Measurements from ENCODE around the gene SHISA8.
"Not testable (repeated sequence)": the region's sequence is repeated elsewhere in the genome, so short reads cannot be mapped to it uniquely, and the experiment has no call there.

SHISA8 gene

GRCh38 chr22:41873391-41873790 lies 41.5 kb downstream of the SHISA8 start:
- Histone ChIP-seq H3K27me3 (ENCODE audit: control insufficient read depth, insufficient read depth, low read length) (no peaks in the 10 kb centered on the region), H3K9ac (ENCODE audit: low read length) (no peak overlapping the region), H3K4me1 (ENCODE audit: control insufficient read depth, insufficient read depth, low read length) (no peaks in the 10 kb centered on the region), H3K4me3 (ENCODE audit: low read length) (no peak overlapping the region), H3K36me3 (ENCODE audit: control insufficient read depth, insufficient read depth, low read length) (peaks cover 30% of the 10 kb centered on the region), H3K27ac (ENCODE audit: low read depth, low read length) (no peak overlapping the region)

GRCh38 chr22:41870786-41871185 lies 44.1 kb downstream of the SHISA8 start:
- Histone ChIP-seq H3K27ac (ENCODE audit: low read depth, low read length) (no peak overlapping the region), H3K27me3 (ENCODE audit: control insufficient read depth, insufficient read depth, low read length) (no peaks in the 10 kb centered on the region), H3K36me3 (ENCODE audit: control insufficient read depth, insufficient read depth, low read length) (peaks cover 28% of the 10 kb centered on the region), H3K9ac (ENCODE audit: low read length) (no peak overlapping the region), H3K4me1 (ENCODE audit: control insufficient read depth, insufficient read depth, low read length) (no peaks in the 10 kb centered on the region), H3K4me3 (ENCODE audit: low read length) (no peak overlapping the region)

- H3K27ac ChIP-seq (ENCODE audit: low read depth, low read length); H3K9ac ChIP-seq (ENCODE audit: low read length); H3K4me3 ChIP-seq (ENCODE audit: low read length); H3K4me1 ChIP-seq (ENCODE audit: control insufficient read depth, insufficient read depth, low read length); H3K27me3 ChIP-seq (ENCODE audit: control insufficient read depth, insufficient read depth, low read length): not testable (repeated sequence)
- H3K36me3 ChIP-seq (ENCODE audit: control insufficient read depth, insufficient read depth, low read length), result peaks cover 21% of the 10 kb centered on the region
Observed at GRCh38 chr22:41870081-41870480, 44.8 kb downstream of the SHISA8 start.

- Histone ChIP-seq H3K9ac (ENCODE audit: low read length) (no peak overlapping the region), H3K27ac (ENCODE audit: low read depth, low read length) (no peak overlapping the region)
Observed at GRCh38 chr22:41868556-41868955, 46.3 kb downstream of the SHISA8 start.

GRCh38 chr22:41863472-41863871 lies 51.4 kb downstream of the SHISA8 start:
- Histone ChIP-seq H3K9ac (ENCODE audit: low read length) (no peak overlapping the region), H3K4me3 (ENCODE audit: low read length) (no peak overlapping the region), H3K27me3 (ENCODE audit: control insufficient read depth, insufficient read depth, low read length) (no peaks in the 10 kb centered on the region), H3K36me3 (ENCODE audit: control insufficient read depth, insufficient read depth, low read length) (peaks cover 5% of the 10 kb centered on the region), H3K4me1 (ENCODE audit: control insufficient read depth, insufficient read depth, low read length) (peaks cover 7% of the 10 kb centered on the region), H3K27ac (ENCODE audit: low read depth, low read length) (no peak overlapping the region)

More at GRCh38 chr22:41868556-41868955, 46.3 kb downstream of the SHISA8 start:
- H3K4me1 ChIP-seq (ENCODE audit: control insufficient read depth, insufficient read depth, low read length), result no peaks in the 10 kb centered on the region
- H3K36me3 ChIP-seq (ENCODE audit: control insufficient read depth, insufficient read depth, low read length), result peaks cover 16% of the 10 kb centered on the region
- no peaks in the 10 kb centered on the region for H3K27me3 ChIP-seq (ENCODE audit: control insufficient read depth, insufficient read depth, low read length)
- no peak overlapping the region for H3K4me3 ChIP-seq (ENCODE audit: low read length)

- H3K4me1 ChIP-seq (ENCODE audit: control insufficient read depth, insufficient read depth, low read length), result peaks cover 7% of the 10 kb centered on the region
Observed at GRCh38 chr22:41862530-41863266, 52.2 kb downstream of the SHISA8 start.

GRCh38 chr22:41862160-41862529 lies 52.7 kb downstream of the SHISA8 start:
- no peaks in the 10 kb centered on the region for H3K27me3 ChIP-seq (ENCODE audit: control insufficient read depth, insufficient read depth, low read length)
- peaks cover 7% of the 10 kb centered on the region for H3K4me1 ChIP-seq (ENCODE audit: control insufficient read depth, insufficient read depth, low read length)
- H3K4me3 ChIP-seq (ENCODE audit: low read length), result no peak overlapping the region
- H3K36me3 ChIP-seq (ENCODE audit: control insufficient read depth, insufficient read depth, low read length), result peaks cover 4% of the 10 kb centered on the region
- H3K9ac ChIP-seq (ENCODE audit: low read length), result no peak overlapping the region
- peak overlapping the region; percentile 74 for H3K27ac ChIP-seq (ENCODE audit: low read depth, low read length)

More at GRCh38 chr22:41862530-41863266, 52.2 kb downstream of the SHISA8 start:
- H3K27ac ChIP-seq (ENCODE audit: low read depth, low read length), result peak overlapping the region; percentile 74
- no peaks in the 10 kb centered on the region for H3K27me3 ChIP-seq (ENCODE audit: control insufficient read depth, insufficient read depth, low read length)
- no peak overlapping the region for H3K4me3 ChIP-seq (ENCODE audit: low read length)
- H3K9ac ChIP-seq (ENCODE audit: low read length), result no peak overlapping the region
- peaks cover 5% of the 10 kb centered on the region for H3K36me3 ChIP-seq (ENCODE audit: control insufficient read depth, insufficient read depth, low read length)

Data from rectal smooth muscle tissue (tissue), 1 donor.